RPMI7951 (cell line): Measurements from ENCODE around the gene PDLIM5. TPM values are rescaled to one million over a fixed set of nuclear protein-coding genes. Genes with fewer than 3 reads are reported as not detected.
"Not testable (repeated sequence)": the region's sequence is repeated elsewhere in the genome, so short reads cannot be mapped to it uniquely, and the experiment has no call there.

ENCODE experiments used
- DNase-seq: peaks from one replicate; pipeline ENCODE4 v3.0.0-alpha.2; 2012; ENCODE audit warnings: low read depth
- total RNA-seq: library from RNA; depleted of rRNA; stranded (reverse); fragments of >200 nt; shearing (Covaris generic); gene quantifications from 2 replicates; pipeline ENCODE4 v1.2.3, GENCODE V29; 2014

The PDLIM5 gene
- total RNA-seq, 1 experiment from 2014 or later, result 55.9 TPM

DNA sequence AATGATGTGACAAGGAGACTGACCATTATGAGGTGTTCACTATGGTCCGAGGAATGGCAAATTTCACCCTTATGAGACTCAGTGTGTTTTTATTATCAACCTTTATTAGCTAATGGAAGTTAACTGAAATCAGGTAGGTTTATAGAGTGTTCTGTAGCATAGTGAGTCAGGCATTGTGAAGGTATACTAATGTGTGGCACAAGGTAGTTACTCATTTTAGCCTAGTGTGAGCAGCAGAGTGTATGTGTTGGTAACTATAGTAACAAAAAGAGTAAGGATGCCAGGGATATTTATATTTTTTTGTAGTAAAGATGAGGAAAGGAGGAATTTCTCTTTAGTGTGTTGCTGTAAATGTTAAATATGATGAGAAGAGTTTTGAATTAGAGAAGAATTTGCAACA, 12.0 kb downstream of the PDLIM5 start:
- no peak for DNase-seq

DNA sequence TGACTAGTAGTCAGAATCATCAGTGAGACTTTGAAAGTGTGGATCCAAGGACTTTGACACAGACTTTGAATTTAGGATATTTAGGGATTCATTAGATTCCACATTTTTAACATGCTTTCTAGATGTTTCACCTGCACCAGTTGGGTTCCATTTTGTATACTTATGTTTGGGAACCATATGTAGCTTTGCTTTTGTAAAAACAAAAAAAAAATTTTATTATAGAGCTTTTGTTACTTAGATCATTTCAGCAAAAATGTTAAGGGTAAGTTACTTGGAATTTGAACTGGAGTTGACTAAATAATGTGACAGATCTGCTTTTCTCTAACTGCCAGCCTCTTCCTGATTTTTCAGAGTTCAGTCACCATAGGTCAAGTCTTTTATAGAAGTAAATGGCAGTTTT, 14.6 kb downstream of the PDLIM5 start:
- no peak for DNase-seq

GRCh38 chr4:94466923-94467322, 15.2 kb downstream of the PDLIM5 start:
- no peak for DNase-seq

GRCh38 chr4:94468093-94468769, 16.5 kb downstream of the PDLIM5 start:
- DNase-seq, result no peak

DNA sequence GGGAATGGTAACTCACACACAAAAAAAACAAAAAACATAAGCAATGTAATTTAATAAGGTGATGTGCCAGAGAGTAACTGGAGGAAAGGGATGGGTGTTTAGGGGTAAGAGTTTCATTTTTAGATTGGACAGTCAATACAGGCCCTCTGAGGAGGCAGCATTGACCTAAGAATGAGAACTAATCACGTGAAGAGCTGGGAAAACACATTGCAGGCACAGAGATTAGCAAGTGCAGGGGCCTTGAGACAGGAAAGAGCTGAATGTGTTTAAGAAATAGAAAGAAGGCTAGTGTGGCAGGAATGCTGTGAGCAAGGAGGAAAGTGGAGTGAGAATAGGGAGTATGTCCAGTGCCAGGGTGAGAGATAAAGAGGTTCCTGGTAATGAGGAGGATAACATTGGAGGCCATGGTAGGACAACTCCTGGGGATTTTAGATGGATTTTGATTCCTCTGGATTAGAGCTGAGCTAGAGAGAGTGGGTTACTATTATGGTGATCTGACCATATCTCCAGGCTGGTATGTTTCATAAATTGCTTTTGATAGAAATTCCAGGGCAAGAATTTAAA, 17.6 kb downstream of the PDLIM5 start:
- DNase-seq, result no peak

GRCh38 chr4:94470132-94470531, 18.4 kb downstream of the PDLIM5 start:
- no peak for DNase-seq

DNA sequence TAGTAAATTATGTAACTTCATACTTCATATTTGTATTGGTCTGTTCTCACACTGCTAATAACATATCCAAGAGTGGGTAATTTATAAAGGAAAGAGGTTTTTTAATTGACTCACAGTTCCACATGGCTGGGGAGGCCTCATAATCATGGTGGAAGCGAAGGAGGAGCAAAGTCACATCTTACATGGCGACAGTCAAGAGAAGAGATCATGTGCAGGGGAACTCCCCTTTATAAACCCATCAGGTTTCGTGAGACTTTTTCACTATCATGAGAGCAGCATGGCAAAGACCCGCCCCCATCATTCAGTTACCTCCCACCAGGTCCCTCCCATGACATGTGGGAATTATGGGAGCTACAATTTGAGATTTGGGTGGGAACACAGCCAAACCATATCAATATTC, 19.0 kb downstream of the PDLIM5 start:
- not testable (repeated sequence) for DNase-seq

DNA sequence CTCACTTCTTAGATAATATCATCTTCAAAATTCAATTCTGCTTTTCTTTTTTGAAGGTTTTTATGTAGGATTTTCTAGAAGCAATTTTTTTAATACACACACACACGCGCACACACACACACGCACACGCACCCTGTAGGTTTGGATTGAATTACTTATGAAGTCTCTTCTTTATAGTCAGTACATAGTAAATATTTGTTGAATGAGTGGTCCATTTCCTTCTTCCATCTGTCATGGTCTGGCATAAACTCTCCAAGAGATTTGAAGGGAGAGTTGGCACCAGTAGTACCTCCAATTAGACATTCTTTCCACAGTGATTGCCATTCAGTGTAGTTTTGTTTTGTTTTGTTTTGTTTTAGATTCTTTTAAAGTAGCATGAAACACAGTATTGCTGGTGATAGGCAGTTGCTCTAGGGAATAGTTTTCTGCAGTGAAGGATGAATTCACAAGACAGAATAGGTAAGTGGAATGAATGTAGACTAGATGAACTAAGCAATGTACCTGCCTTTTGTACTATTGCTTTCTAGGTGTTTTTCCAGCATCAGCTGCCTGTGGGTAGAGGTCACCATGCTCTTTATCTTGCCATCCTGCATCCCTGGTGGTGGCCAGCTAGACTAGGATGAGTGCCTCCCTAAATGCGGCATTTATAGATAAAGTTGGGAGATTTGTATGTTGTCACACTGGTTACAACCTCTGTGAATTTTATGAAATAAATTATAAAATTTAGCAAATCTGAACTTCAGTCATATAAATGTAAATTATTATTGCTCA, 20.5 kb downstream of the PDLIM5 start:
- DNase-seq, result peak; percentile 86

DNA sequence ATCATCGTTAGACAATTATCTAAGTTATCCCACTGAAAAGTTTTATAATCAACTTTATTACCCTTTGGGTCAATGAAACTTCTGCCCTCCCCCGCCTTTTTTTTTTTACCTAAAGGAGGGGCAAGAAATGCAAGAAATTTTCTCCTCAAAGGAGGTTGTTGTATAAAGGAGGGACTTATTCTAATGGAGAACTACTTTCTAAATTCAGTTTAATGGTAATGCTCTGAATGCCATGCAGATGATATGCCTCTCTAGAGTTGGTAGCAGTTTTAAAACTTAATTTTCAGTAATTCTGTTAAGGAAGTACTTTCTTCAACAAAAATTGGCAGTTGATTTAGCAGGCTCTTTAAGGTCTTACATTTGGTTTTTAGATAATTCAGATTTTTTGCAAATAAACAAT, 23.3 kb downstream of the PDLIM5 start:
- no peak for DNase-seq

DNA sequence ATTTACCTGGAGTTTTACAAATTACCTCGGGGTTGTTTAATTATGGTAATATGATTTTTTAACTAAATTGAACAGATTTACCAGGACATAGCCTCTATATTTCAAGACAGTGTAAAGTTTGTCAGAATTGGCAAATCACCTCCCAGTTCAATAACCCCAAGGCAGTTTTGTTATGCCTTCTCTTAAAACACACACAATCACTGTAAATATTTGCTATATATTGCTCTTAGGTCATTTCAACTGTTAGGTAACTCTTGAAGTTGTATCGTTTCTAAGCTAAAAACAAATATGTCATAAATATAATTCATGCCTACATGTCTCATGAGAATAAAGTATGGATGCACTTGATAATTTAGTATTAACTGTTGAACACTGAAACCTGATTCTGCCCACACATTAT, 24.1 kb downstream of the PDLIM5 start:
- DNase-seq, result no peak

- peak; percentile 67 for DNase-seq
Measured at GRCh38 chr4:94477227-94477626, 25.5 kb downstream of the PDLIM5 start.

GRCh38 chr4:94478805-94479204, 27.1 kb downstream of the PDLIM5 start:
- not testable (repeated sequence) for DNase-seq

DNA sequence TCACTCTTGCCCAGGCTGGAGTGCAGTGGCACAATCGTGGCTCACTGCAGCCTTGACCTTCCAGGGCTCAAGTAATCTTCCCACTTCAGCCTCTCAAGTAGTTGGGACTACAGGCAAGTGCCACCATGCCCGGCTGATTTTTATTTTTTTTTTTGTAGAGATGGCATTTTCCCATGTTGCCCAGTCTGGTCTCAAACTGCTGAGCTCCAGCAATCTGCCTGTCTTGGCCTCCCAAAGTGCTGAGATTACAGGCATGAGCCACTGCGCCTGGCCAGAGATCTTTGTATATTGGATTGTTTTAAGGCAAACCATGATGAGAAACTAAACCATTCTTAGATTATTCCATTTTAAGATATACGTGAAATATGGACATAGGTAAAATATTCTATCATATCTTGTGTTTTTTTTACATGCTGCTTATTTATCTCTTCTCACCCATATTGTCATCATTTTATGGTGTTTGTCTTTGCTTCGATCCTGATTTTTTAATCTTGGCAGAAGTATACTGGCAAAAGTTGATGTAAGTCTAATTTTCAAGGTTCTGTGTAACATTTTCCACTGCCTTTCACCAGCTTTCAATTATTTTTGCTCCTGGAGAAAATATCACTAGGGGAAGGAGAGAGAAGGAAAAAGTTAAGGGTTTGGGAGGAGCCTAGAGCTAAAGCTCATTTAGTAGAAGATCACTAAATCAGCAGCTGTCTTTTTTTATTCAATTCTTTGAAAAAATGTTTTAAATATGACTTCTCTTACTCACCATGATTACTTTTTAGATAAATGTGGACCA, 27.8 kb downstream of the PDLIM5 start:
- no peak for DNase-seq

DNA sequence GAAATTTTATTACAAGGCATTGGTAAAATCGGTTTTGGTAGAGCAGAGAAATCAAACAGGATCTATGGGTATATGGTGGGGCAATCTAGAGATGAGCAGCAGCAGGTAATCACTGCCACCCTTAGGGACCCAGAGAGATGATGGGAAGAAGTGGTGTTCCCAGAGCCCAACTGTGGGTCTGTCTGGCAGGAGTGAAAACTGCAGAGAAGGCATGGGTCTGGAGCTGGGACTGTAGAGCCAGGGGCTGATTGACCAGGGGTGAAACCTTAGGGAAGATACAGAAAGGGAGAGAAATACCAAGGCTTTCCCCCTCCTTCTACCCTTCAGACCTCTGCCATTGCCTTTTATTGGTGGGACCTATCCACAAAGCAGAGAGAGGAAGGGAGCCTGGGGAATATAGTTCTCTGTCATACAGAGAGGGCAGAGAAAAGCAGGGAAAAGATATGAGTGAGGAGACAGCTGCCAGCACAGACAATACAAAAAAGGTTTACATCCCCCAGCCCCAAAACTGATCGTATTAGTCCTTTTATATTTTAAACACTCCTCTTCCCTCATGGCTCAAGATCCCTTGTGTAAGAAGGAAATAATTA, 28.7 kb downstream of the PDLIM5 start:
- DNase-seq, result no peak

DNA sequence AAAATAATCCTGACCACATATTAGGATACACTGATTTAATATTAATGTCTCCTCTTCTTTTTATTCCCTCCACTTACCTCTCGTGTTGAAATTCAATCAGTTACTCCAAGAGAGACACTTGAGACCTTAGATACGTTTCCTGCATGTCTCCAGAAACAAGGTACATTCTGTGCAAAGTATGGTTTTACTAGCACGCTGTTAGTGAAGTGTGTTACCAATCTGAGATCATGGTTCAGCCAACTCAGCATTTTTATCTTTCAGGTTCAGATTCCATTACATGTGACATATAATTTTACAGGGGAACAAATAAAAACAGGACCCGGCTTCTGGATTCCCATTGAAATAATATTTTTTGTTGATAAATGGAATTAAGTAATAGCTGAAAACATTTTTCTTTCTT, 32.2 kb downstream of the PDLIM5 start:
- DNase-seq, result no peak

DNA sequence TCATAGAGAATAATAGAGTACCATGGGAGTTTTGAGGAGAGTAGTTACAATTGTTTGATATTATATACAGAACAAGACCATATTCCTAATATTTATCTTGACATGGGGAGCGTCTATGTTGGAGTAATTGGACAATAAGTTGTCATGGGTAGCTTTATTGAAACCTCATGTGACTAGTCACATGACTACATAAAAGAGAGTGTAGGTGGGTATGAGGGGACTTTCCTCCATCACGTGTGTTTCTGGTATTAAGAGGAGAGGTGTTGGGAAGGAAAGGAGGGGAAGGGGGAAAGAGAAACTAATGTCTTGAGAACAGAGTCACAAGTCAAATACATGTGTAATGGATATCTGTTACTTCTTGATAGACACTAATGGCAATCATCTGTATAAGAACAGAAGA, 33.1 kb downstream of the PDLIM5 start:
- no peak for DNase-seq

DNA sequence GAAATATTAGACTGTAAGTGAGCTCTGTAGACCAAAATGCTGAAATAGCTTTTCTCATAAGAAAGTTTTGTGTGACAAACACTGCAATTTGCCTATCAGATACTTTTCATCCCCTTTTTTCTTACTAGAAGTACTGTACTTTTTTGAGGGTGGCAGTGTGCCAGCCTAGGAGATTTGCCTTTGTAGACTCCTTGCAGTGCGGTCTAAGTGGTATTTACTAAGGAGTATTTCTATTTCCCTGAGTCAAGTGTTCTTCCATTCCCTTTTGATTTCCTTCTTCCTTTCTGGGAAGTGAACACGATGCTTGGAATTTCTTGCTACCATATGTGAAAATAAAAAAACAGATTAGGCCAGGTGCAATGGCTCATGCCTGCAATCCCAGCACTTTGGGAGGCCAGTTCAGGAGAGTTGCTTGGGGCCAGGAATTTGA, 34.6 kb downstream of the PDLIM5 start:
- peak; percentile 72 for DNase-seq

GRCh38 chr4:94488670-94489069, 36.9 kb downstream of the PDLIM5 start:
- DNase-seq, result peak; percentile 95

GRCh38 chr4:94489098-94489497, 37.4 kb downstream of the PDLIM5 start:
- DNase-seq, result no peak

- no peak for DNase-seq
Measured at GRCh38 chr4:94490437-94490836, 38.7 kb downstream of the PDLIM5 start.

- DNase-seq, result peak; percentile 25
Measured at GRCh38 chr4:94491322-94491721, 39.6 kb downstream of the PDLIM5 start.

DNA sequence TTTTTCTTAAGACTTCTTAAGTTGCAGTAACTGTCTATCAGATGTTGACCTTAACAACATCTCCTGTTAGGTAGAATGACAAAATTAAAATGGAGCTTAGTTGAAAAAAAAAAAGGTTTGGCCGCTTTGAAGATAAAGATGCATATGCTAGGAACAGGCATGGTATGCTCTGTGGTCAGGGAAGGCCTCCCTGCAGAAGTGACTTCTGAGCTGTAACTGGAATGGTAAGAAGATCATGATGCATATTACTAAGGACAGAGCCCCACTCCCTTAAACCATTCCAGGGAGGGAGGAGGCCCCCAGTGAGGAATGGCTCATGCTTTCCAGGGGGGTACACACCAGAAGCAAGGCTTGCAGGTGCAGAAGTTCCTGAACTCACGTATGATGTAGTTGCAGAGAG, 43.7 kb downstream of the PDLIM5 start:
- no peak for DNase-seq
